ENCODE data around the gene RAI2. TPM values are rescaled to one million over a fixed set of nuclear protein-coding genes. Genes with fewer than 3 reads are reported as not detected.

The RAI2 gene
- 0.52 TPM for total RNA-seq

GRCh38 chrX:17860811-17861488, at the start of gene RAI2:
RAI2 (minus strand) TSS chrX:17861298; CDS start chrX:17802010, 59,288 bp downstream.
- Histone ChIP-seq H3K27me3 (ENCODE audit: control insufficient read depth in 3 of 3, insufficient read depth in 3 of 3, low read length in 3 of 3) (peaks cover 0 to 11% (median 0%) of the 10 kb centered on the region in 3 donors), H3K4me3 (ENCODE audit: low read length in 3 of 3) (peak within 1 kb of the TSS; percentile 58 to 72 (median 66)), H3K4me1 (ENCODE audit: control insufficient read depth in 3 of 3, insufficient read depth in 3 of 3, low read length in 3 of 3) (no peaks in the 10 kb centered on the region), H3K27ac (ENCODE audit: low read depth, low read length) (no peak within 1 kb of the TSS), H3K9ac (ENCODE audit: low read depth in 1 of 3, low read length in 3 of 3) (peak within 1 kb of the TSS in 1 of 3 donors; percentile 71), H3K9me3 (ENCODE audit: control insufficient read depth in 3 of 3, low read length in 3 of 3) (no peaks in the 10 kb centered on the region), H3K36me3 (ENCODE audit: control insufficient read depth in 3 of 3, insufficient read depth in 3 of 3, low read length in 3 of 3) (no peaks in the 10 kb centered on the region)

GRCh38 chrX:17888421-17888820, 27.3 kb upstream of the RAI2 start:
- H3K9ac ChIP-seq (ENCODE audit: low read depth in 1 of 3, low read length in 3 of 3), result no peak overlapping the region
- H3K4me1 ChIP-seq (ENCODE audit: control insufficient read depth in 3 of 3, insufficient read depth in 3 of 3, low read length in 3 of 3), result no peaks in the 10 kb centered on the region
- H3K9me3 ChIP-seq (ENCODE audit: control insufficient read depth in 3 of 3, low read length in 3 of 3), result no peaks in the 10 kb centered on the region
- H3K27ac ChIP-seq (ENCODE audit: low read depth, low read length), result no peak overlapping the region
- H3K36me3 ChIP-seq (ENCODE audit: control insufficient read depth in 3 of 3, insufficient read depth in 3 of 3, low read length in 3 of 3), result no peaks in the 10 kb centered on the region
- H3K4me3 ChIP-seq (ENCODE audit: low read length in 3 of 3), result no peak overlapping the region
- no peaks in the 10 kb centered on the region for H3K27me3 ChIP-seq (ENCODE audit: control insufficient read depth in 3 of 3, insufficient read depth in 3 of 3, low read length in 3 of 3)

- H3K4me3 ChIP-seq (ENCODE audit: low read length in 3 of 3), result no peak overlapping the region
- no peak overlapping the region for H3K27ac ChIP-seq (ENCODE audit: low read depth, low read length)
- no peaks in the 10 kb centered on the region for H3K27me3 ChIP-seq (ENCODE audit: control insufficient read depth in 3 of 3, insufficient read depth in 3 of 3, low read length in 3 of 3)
- no peak overlapping the region for H3K9ac ChIP-seq (ENCODE audit: low read depth in 1 of 3, low read length in 3 of 3)
- no peaks in the 10 kb centered on the region for H3K36me3 ChIP-seq (ENCODE audit: control insufficient read depth in 3 of 3, insufficient read depth in 3 of 3, low read length in 3 of 3)
- H3K4me1 ChIP-seq (ENCODE audit: control insufficient read depth in 3 of 3, insufficient read depth in 3 of 3, low read length in 3 of 3), result no peaks in the 10 kb centered on the region
- H3K9me3 ChIP-seq (ENCODE audit: control insufficient read depth in 3 of 3, low read length in 3 of 3), result no peaks in the 10 kb centered on the region
Observed at GRCh38 chrX:17882680-17883079, 21.6 kb upstream of the RAI2 start.

GRCh38 chrX:17878028-17878670, 17.1 kb upstream of the RAI2 start:
- Histone ChIP-seq H3K9ac (ENCODE audit: low read depth in 1 of 3, low read length in 3 of 3) (no peak overlapping the region), H3K36me3 (ENCODE audit: control insufficient read depth in 3 of 3, insufficient read depth in 3 of 3, low read length in 3 of 3) (no peaks in the 10 kb centered on the region), H3K27ac (ENCODE audit: low read depth, low read length) (no peak overlapping the region), H3K9me3 (ENCODE audit: control insufficient read depth in 3 of 3, low read length in 3 of 3) (no peaks in the 10 kb centered on the region), H3K4me3 (ENCODE audit: low read length in 3 of 3) (no peak overlapping the region), H3K4me1 (ENCODE audit: control insufficient read depth in 3 of 3, insufficient read depth in 3 of 3, low read length in 3 of 3) (no peaks in the 10 kb centered on the region), H3K27me3 (ENCODE audit: control insufficient read depth in 3 of 3, insufficient read depth in 3 of 3, low read length in 3 of 3) (peaks cover 0 to 5% (median 0%) of the 10 kb centered on the region in 3 donors)

GRCh38 chrX:17876135-17876534, 15.0 kb upstream of the RAI2 start:
- Histone ChIP-seq H3K9ac (ENCODE audit: low read depth in 1 of 3, low read length in 3 of 3) (no peak overlapping the region), H3K36me3 (ENCODE audit: control insufficient read depth in 3 of 3, insufficient read depth in 3 of 3, low read length in 3 of 3) (no peaks in the 10 kb centered on the region)

GRCh38 chrX:17869580-17869979, 8.5 kb upstream of the RAI2 start:
- H3K27me3 ChIP-seq (ENCODE audit: control insufficient read depth in 3 of 3, insufficient read depth in 3 of 3, low read length in 3 of 3), result no peaks in the 10 kb centered on the region
- H3K9me3 ChIP-seq (ENCODE audit: control insufficient read depth in 3 of 3, low read length in 3 of 3), result peaks cover 0 to 2% (median 0%) of the 10 kb centered on the region in 3 donors
- no peaks in the 10 kb centered on the region for H3K36me3 ChIP-seq (ENCODE audit: control insufficient read depth in 3 of 3, insufficient read depth in 3 of 3, low read length in 3 of 3)
- H3K4me1 ChIP-seq (ENCODE audit: control insufficient read depth in 3 of 3, insufficient read depth in 3 of 3, low read length in 3 of 3), result no peaks in the 10 kb centered on the region
- no peak overlapping the region for H3K27ac ChIP-seq (ENCODE audit: low read depth, low read length)
- H3K4me3 ChIP-seq (ENCODE audit: low read length in 3 of 3), result no peak overlapping the region
- H3K9ac ChIP-seq (ENCODE audit: low read depth in 1 of 3, low read length in 3 of 3), result no peak overlapping the region

More at GRCh38 chrX:17876135-17876534, 15.0 kb upstream of the RAI2 start:
- no peak overlapping the region for H3K27ac ChIP-seq (ENCODE audit: low read depth, low read length)
- H3K4me1 ChIP-seq (ENCODE audit: control insufficient read depth in 3 of 3, insufficient read depth in 3 of 3, low read length in 3 of 3), result no peaks in the 10 kb centered on the region
- H3K4me3 ChIP-seq (ENCODE audit: low read length in 3 of 3), result no peak overlapping the region
- peaks cover 0 to 5% (median 0%) of the 10 kb centered on the region in 3 donors for H3K27me3 ChIP-seq (ENCODE audit: control insufficient read depth in 3 of 3, insufficient read depth in 3 of 3, low read length in 3 of 3)
- no peaks in the 10 kb centered on the region for H3K9me3 ChIP-seq (ENCODE audit: control insufficient read depth in 3 of 3, low read length in 3 of 3)

- Histone ChIP-seq H3K4me3 (ENCODE audit: low read length in 3 of 3) (no peak overlapping the region), H3K27ac (ENCODE audit: low read depth, low read length) (no peak overlapping the region), H3K9ac (ENCODE audit: low read depth in 1 of 3, low read length in 3 of 3) (no peak overlapping the region), H3K36me3 (ENCODE audit: control insufficient read depth in 3 of 3, insufficient read depth in 3 of 3, low read length in 3 of 3) (no peaks in the 10 kb centered on the region), H3K27me3 (ENCODE audit: control insufficient read depth in 3 of 3, insufficient read depth in 3 of 3, low read length in 3 of 3) (peaks cover 0 to 11% (median 0%) of the 10 kb centered on the region in 3 donors), H3K9me3 (ENCODE audit: control insufficient read depth in 3 of 3, low read length in 3 of 3) (peaks cover 0 to 2% (median 0%) of the 10 kb centered on the region in 3 donors), H3K4me1 (ENCODE audit: control insufficient read depth in 3 of 3, insufficient read depth in 3 of 3, low read length in 3 of 3) (no peaks in the 10 kb centered on the region)
Observed at GRCh38 chrX:17861489-17862011, 452 bp upstream of the RAI2 start.

GRCh38 chrX:17860179-17860780, 818 bp downstream of the RAI2 start:
- Histone ChIP-seq H3K36me3 (ENCODE audit: control insufficient read depth in 3 of 3, insufficient read depth in 3 of 3, low read length in 3 of 3) (no peaks in the 10 kb centered on the region), H3K9ac (ENCODE audit: low read depth in 1 of 3, low read length in 3 of 3) (peak overlapping the region in 1 of 3 donors; percentile 71), H3K9me3 (ENCODE audit: control insufficient read depth in 3 of 3, low read length in 3 of 3) (peaks cover 0 to under 1% (median 0%) of the 10 kb centered on the region in 3 donors), H3K4me1 (ENCODE audit: control insufficient read depth in 3 of 3, insufficient read depth in 3 of 3, low read length in 3 of 3) (no peaks in the 10 kb centered on the region), H3K4me3 (ENCODE audit: low read length in 3 of 3) (peak overlapping the region; percentile 58 to 72 (median 66)), H3K27me3 (ENCODE audit: control insufficient read depth in 3 of 3, insufficient read depth in 3 of 3, low read length in 3 of 3) (peaks cover 0 to 11% (median 0%) of the 10 kb centered on the region in 3 donors), H3K27ac (ENCODE audit: low read depth, low read length) (no peak overlapping the region)

GRCh38 chrX:17859609-17860178, 1.4 kb downstream of the RAI2 start:
- Histone ChIP-seq H3K9ac (ENCODE audit: low read depth in 1 of 3, low read length in 3 of 3) (peak overlapping the region in 1 of 3 donors; percentile 71), H3K36me3 (ENCODE audit: control insufficient read depth in 3 of 3, insufficient read depth in 3 of 3, low read length in 3 of 3) (no peaks in the 10 kb centered on the region), H3K4me1 (ENCODE audit: control insufficient read depth in 3 of 3, insufficient read depth in 3 of 3, low read length in 3 of 3) (peaks cover 0 to 3% (median 0%) of the 10 kb centered on the region in 3 donors), H3K4me3 (ENCODE audit: low read length in 3 of 3) (peak overlapping the region; percentile 58 to 72 (median 66)), H3K27ac (ENCODE audit: low read depth, low read length) (no peak overlapping the region), H3K27me3 (ENCODE audit: control insufficient read depth in 3 of 3, insufficient read depth in 3 of 3, low read length in 3 of 3) (peaks cover 0 to 11% (median 0%) of the 10 kb centered on the region in 3 donors), H3K9me3 (ENCODE audit: control insufficient read depth in 3 of 3, low read length in 3 of 3) (peaks cover 0 to 2% (median 0%) of the 10 kb centered on the region in 3 donors)

Measured in skeletal muscle tissue (tissue), 4 donors.